ENCODE measurements around the gene ZNF583. TPM values are rescaled to one million over a fixed set of nuclear protein-coding genes. Genes with fewer than 3 reads are reported as not detected.

Gene ZNF583
- total RNA-seq, 1 donor from 2014 or later, result 9.1 TPM

DNA sequence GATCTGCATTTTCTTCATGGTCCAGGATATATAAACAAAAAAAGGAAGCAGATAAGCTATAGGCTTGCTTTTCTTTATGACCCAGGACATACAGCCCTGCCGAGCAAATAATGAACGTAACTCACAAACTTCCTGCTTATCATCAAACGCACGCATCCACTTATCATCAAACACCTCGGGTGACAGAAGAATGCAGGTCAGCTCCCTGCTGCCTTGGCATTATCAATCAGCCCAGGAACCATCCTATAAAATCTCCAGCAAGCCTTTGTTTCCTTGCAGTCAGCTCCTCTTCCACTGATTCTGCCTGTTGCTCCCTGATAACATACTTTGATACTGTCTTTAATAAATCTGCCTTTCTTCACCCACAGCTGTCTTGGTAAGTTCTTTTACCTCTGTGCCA is 5.3 kb upstream of the ZNF583 start:
- TF ChIP-seq, protein P1, sequence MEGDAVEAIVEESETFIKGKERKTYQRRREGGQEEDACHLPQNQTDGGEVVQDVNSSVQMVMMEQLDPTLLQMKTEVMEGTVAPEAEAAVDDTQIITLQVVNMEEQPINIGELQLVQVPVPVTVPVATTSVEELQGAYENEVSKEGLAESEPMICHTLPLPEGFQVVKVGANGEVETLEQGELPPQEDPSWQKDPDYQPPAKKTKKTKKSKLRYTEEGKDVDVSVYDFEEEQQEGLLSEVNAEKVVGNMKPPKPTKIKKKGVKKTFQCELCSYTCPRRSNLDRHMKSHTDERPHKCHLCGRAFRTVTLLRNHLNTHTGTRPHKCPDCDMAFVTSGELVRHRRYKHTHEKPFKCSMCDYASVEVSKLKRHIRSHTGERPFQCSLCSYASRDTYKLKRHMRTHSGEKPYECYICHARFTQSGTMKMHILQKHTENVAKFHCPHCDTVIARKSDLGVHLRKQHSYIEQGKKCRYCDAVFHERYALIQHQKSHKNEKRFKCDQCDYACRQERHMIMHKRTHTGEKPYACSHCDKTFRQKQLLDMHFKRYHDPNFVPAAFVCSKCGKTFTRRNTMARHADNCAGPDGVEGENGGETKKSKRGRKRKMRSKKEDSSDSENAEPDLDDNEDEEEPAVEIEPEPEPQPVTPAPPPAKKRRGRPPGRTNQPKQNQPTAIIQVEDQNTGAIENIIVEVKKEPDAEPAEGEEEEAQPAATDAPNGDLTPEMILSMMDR (IDR thresholded peaks at IDR 0.05; ENCODE audit: unreplicated experiment), result no peak
- H3K27ac Mint-ChIP-seq, result no peak overlapping the region
- H3K9me3 Mint-ChIP-seq, result peaks cover 72% of the 10 kb centered on the region
- peaks cover 73% of the 10 kb centered on the region for H3K36me3 Mint-ChIP-seq
- peaks cover 6% of the 10 kb centered on the region for H3K4me1 Mint-ChIP-seq
- no peak overlapping the region for H3K4me3 Mint-ChIP-seq
- no peaks in the 10 kb centered on the region for H3K27me3 Mint-ChIP-seq (ENCODE audit: low read depth)
- no peak for DNase-seq (ENCODE audit: low spot score in 2 of 2, unreplicated experiment in 2 of 2)

DNA sequence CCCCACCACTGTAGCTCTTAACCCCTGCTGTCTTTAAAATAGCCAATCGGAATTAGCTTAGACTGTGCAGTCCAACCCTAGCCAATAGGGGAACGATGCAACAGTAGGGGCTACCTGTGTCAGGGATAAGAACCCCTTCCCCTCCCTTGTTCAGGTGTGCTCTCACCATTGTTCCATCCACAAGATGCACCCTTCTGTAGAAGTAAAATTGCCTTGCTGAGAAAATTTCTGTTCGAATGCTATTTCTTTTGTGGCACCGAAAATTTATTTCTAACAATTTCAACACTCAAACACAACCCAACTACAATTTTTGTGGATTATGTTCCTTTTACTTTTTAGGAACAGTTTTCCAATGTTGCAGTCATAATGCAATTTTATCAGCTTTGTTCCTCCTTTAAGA is 3.6 kb upstream of the ZNF583 start:
- peaks cover 67% of the 10 kb centered on the region for H3K9me3 Mint-ChIP-seq

DNA sequence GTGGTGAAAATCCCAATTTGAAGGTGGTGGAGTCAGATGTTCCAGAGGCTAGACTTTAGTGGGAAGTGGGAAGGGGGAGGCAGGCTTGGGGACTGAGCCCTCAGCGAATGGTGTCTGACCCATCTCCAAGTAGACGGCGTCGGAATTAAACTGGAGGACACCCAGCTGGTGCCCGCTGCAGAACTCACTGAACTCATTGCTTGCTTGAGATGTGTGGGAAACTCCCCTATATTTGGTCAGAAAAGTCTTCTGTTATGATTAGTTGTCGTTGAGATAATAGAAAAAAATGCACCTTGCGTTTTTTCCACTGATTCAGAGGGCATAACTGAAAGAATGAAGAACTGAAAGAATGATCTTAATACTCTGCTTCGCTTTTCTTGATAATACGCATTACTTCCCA is 871 bp upstream of the ZNF583 start:
- peak overlapping the region; percentile 96 for H3K27ac Mint-ChIP-seq
- H3K4me1 Mint-ChIP-seq, result peaks cover 17% of the 10 kb centered on the region
- H3K9me3 Mint-ChIP-seq, result peaks cover 61% of the 10 kb centered on the region
- peak overlapping the region; percentile 75 for H3K4me3 Mint-ChIP-seq
- peaks cover 64% of the 10 kb centered on the region for H3K36me3 Mint-ChIP-seq
- no peaks in the 10 kb centered on the region for H3K27me3 Mint-ChIP-seq (ENCODE audit: low read depth)
- DNase-seq (ENCODE audit: low spot score in 2 of 2, unreplicated experiment in 2 of 2), result no peak
- TF ChIP-seq, protein P1 (IDR thresholded peaks at IDR 0.05; ENCODE audit: unreplicated experiment), result no peak

More for the DNA sequence above, 3.6 kb upstream of the ZNF583 start:
- DNase-seq (ENCODE audit: low spot score in 2 of 2, unreplicated experiment in 2 of 2), result no peak
- peaks cover 17% of the 10 kb centered on the region for H3K4me1 Mint-ChIP-seq
- no peaks in the 10 kb centered on the region for H3K27me3 Mint-ChIP-seq (ENCODE audit: low read depth)
- H3K4me3 Mint-ChIP-seq, result no peak overlapping the region
- no peak overlapping the region for H3K27ac Mint-ChIP-seq
- peaks cover 66% of the 10 kb centered on the region for H3K36me3 Mint-ChIP-seq
- TF ChIP-seq, protein P1 (IDR thresholded peaks at IDR 0.05; ENCODE audit: unreplicated experiment), result no peak

DNA sequence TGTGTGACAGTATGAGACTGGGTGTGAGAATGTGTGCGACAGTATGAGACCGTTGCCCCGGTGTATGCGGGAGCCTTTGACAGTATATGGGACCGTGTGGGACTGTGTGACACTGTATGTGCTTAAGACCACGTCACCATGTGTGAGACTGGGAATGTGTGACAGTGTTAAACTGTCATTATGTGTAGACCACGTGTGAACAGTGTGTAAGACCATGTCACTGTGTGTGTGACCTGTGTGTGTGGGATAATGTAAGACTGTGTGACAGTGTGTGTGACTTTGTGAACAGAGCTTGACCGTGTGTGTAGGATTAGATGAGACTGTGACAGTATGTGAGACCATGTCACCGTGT is 549 bp downstream of the ZNF583 start:
- TF ChIP-seq, protein P1 (IDR thresholded peaks at IDR 0.05; ENCODE audit: unreplicated experiment), result no peak
- Mint-ChIP-seq H3K4me1 (peaks cover 17% of the 10 kb centered on the region), H3K4me3 (peak overlapping the region; percentile 75), H3K9me3 (peaks cover 56% of the 10 kb centered on the region), H3K27ac (peak overlapping the region; percentile 32), H3K27me3 (ENCODE audit: low read depth) (no peaks in the 10 kb centered on the region), H3K36me3 (peaks cover 63% of the 10 kb centered on the region)
- DNase-seq (ENCODE audit: low spot score in 2 of 2, unreplicated experiment in 2 of 2), result no peak

DNA sequence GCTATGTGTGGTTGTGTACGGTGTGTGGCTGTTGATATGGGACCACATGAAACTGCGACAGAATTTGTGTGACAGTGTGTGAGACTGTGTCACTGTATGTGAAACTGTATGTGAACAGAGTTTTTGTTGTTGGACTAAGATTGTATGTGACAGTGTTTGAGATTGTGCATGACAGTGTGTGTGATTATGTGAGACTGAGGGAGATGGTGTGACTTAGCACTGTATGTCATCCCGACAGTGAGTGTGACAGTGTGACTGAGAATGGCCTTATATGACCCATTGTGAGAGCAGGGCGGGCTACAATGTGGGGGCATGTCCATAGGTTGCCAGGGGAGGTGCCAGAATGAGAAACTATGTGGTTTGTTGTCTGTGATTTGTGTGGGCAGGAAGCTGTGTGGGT is 930 bp downstream of the ZNF583 start:
- no peaks in the 10 kb centered on the region for H3K27me3 Mint-ChIP-seq (ENCODE audit: low read depth)
- TF ChIP-seq, protein P1 (IDR thresholded peaks at IDR 0.05; ENCODE audit: unreplicated experiment), result no peak
- H3K27ac Mint-ChIP-seq, result no peak overlapping the region
- DNase-seq (ENCODE audit: low spot score in 2 of 2, unreplicated experiment in 2 of 2), result no peak
- peak overlapping the region; percentile 75 for H3K4me3 Mint-ChIP-seq
- H3K4me1 Mint-ChIP-seq, result peaks cover 17% of the 10 kb centered on the region
- H3K9me3 Mint-ChIP-seq, result peaks cover 58% of the 10 kb centered on the region
- H3K36me3 Mint-ChIP-seq, result peaks cover 64% of the 10 kb centered on the region
